Calu3 (cell line): Measurements from ENCODE around the gene SNX10. TPM values are rescaled to one million over a fixed set of nuclear protein-coding genes. Genes with fewer than 3 reads are reported as not detected.

Experiments used
- BruUV-seq: library from RNA; stranded (reverse); fragments of 400-500 nt; replicated peaks from 2 replicates; lab custom pipeline; 2021; lab: Mats Ljungman, UMichigan
- CTCF ChIA-PET: fragments of 300-600 bp; sonication (Branson Sonifier 250); formaldehyde crosslinking; loops from one replicate; lab custom pipeline; 2022; ENCODE audit warnings: antibody characterized with exemption; lab: Charles Lee
- DNase-seq: peaks from one replicate; pipeline ENCODE4 v3.0.0; 2022
- H3K27ac Mint-ChIP-seq: one replicate; pipeline ENCODE4 v1.8.0; 2022; ENCODE audit warnings: mixed read lengths; ENCODE audit not compliant: unreplicated experiment
- H3K27me3 Mint-ChIP-seq: one replicate; pipeline ENCODE4 v1.8.0; 2022; ENCODE audit warnings: mixed read lengths; ENCODE audit not compliant: unreplicated experiment
- H3K36me3 Mint-ChIP-seq: one replicate; pipeline ENCODE4 v1.8.0; 2022; ENCODE audit warnings: mild to moderate bottlenecking, moderate library complexity, mixed read lengths; ENCODE audit not compliant: insufficient read depth, unreplicated experiment
- H3K4me1 Mint-ChIP-seq: one replicate; pipeline ENCODE4 v1.8.0; 2022; ENCODE audit warnings: mild to moderate bottlenecking, low read depth, mixed read lengths; ENCODE audit not compliant: unreplicated experiment
- H3K4me3 Mint-ChIP-seq: one replicate; pipeline ENCODE4 v1.8.0; 2022; ENCODE audit warnings: mild to moderate bottlenecking, low read depth, moderate library complexity, mixed read lengths; ENCODE audit not compliant: unreplicated experiment
- H3K9me3 Mint-ChIP-seq: one replicate; pipeline ENCODE4 v1.8.0; 2022; ENCODE audit warnings: low read depth, mixed read lengths; ENCODE audit not compliant: unreplicated experiment
- CTCF ChIP-seq: fragments of 200-600 bp; IDR thresholded peaks from one replicate; pipeline ENCODE4 v1.8.0; 2022; ENCODE audit warnings: antibody characterized with exemption; ENCODE audit not compliant: unreplicated experiment
- intact Hi-C: fragments of 100-400 bp; cut with micrococcal nuclease; formaldehyde crosslinking; loops from one replicate; pipeline ENCODE4 v1.10.0; 2022; ENCODE audit not compliant: unreplicated experiment
- total RNA-seq: library from RNA; stranded (reverse); gene quantifications from 2 replicates; pipeline ENCODE4 v1.2.3, GENCODE V29; 2022

Gene SNX10
- total RNA-seq, 1 experiment from 2014 or later, result 22.1 TPM

GRCh38 chr7:26329520-26330255 lies 38.0 kb downstream of the SNX10 start:
- no peak for DNase-seq
- H3K36me3 Mint-ChIP-seq, result no peaks in the 10 kb centered on the region
- no peak overlapping the region for H3K27ac Mint-ChIP-seq
- TF ChIP-seq CTCF, result no peak
- H3K9me3 Mint-ChIP-seq, result no peaks in the 10 kb centered on the region
- CTCF ChIA-PET, result no interaction called here
- intact Hi-C loops, result no loop called here
- H3K4me1 Mint-ChIP-seq, result peaks cover 11% of the 10 kb centered on the region
- H3K4me3 Mint-ChIP-seq, result no peak overlapping the region
- no peaks in the 10 kb centered on the region for H3K27me3 Mint-ChIP-seq
- BruUV-seq, result no TSS peak

DNA sequence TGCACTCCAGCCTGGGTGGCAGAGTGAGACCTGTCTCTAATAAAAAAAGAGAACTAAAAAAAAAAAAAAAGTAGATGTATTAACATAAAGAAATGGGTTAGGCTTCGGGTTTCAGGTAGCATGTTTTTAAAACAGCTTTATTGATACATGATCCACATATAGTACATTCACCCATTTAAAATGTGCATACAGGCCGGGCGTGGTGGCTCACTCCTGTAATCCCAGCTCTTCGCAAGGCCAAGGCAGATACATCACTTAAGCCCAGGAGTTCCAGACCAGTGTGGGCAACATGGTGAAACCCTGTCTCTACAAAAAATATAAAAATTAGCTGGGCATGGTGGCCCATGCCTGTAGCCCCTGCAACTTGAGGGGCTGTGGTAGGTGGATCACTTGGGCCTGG lies 39.5 kb downstream of the SNX10 start:
- peaks cover 11% of the 10 kb centered on the region for H3K4me1 Mint-ChIP-seq
- no peak overlapping the region for H3K4me3 Mint-ChIP-seq
- CTCF ChIA-PET, result no interaction called here
- H3K27ac Mint-ChIP-seq, result no peak overlapping the region
- intact Hi-C loops, result no loop called here
- BruUV-seq, result no TSS peak
- DNase-seq, result no peak
- H3K27me3 Mint-ChIP-seq, result no peaks in the 10 kb centered on the region
- TF ChIP-seq CTCF, result no peak
- H3K36me3 Mint-ChIP-seq, result no peaks in the 10 kb centered on the region
- H3K9me3 Mint-ChIP-seq, result no peaks in the 10 kb centered on the region

DNA sequence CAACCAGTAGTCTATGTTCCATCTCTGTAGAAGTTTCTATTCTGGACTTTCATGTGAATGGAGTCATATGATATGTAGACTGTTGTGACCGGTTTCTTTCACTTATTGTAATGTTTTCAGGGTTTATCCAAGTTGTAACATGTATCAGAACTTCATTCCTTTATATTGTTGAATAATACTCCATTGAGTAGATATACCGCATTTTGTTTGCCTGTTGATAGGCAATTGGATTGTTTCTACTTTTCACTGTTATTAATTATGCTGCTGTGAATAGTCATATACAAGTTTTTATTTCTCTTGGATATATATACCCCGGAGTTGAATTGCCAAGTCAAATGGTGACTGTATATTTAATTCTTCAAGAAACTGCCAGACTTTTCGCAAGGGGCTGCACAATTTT lies 40.1 kb downstream of the SNX10 start:
- CTCF ChIA-PET, result no interaction called here
- H3K4me3 Mint-ChIP-seq, result no peak overlapping the region
- H3K9me3 Mint-ChIP-seq, result no peaks in the 10 kb centered on the region
- H3K27ac Mint-ChIP-seq, result no peak overlapping the region
- H3K27me3 Mint-ChIP-seq, result no peaks in the 10 kb centered on the region
- intact Hi-C loops, result no loop called here
- BruUV-seq, result no TSS peak
- no peaks in the 10 kb centered on the region for H3K36me3 Mint-ChIP-seq
- DNase-seq, result no peak
- peaks cover 11% of the 10 kb centered on the region for H3K4me1 Mint-ChIP-seq
- no peak for TF ChIP-seq CTCF

DNA sequence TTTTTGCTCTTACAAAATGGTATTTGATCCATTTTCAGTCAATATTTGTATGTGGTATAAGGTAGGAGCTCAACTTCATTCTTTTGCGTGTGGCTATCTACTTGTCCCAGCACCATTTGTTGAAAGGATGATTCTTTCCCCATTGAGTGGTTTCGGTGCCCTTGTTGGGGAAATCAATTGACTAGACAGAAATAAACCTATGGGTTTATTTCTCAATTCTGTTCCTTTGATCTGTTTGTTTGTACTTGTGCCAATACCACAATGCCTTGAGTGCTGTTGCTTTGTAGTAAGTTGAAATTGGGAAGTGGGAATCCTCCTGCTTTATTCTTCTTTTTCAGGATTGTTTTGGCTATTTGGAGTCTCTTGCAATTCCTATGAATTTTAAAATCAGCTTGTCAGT lies 41.0 kb downstream of the SNX10 start:
- TF ChIP-seq CTCF, result no peak
- DNase-seq, result no peak
- Mint-ChIP-seq H3K27me3 (no peaks in the 10 kb centered on the region), H3K4me1 (peaks cover 11% of the 10 kb centered on the region), H3K27ac (no peak overlapping the region), H3K9me3 (no peaks in the 10 kb centered on the region), H3K4me3 (no peak overlapping the region), H3K36me3 (no peaks in the 10 kb centered on the region)
- intact Hi-C loops, result no loop called here
- no TSS peak for BruUV-seq
- CTCF ChIA-PET, result no interaction called here
